PFSK-1 (cell line): Measurements from ENCODE around the gene EIF2S1.

ENCODE experiments used
- FOXP2 ChIP-seq: optimal IDR thresholded peaks from 2 replicates; pipeline ENCODE3; 2011; ENCODE audit warnings: borderline replicate concordance, control low read depth, inconsistent platforms; ENCODE audit not compliant: insufficient read depth; ENCODE audit errors: extremely low read length, extremely low read depth
- POLR2AphosphoS5 ChIP-seq: IDR thresholded peaks from 2 replicates; pipeline ENCODE4 v1.6.1; 2012; ENCODE audit warnings: low read depth, mild to moderate bottlenecking, control low read depth, low read length, moderate library complexity
- SIN3A ChIP-seq: IDR thresholded peaks from 2 replicates; pipeline ENCODE4 v1.6.1; 2012; ENCODE audit warnings: mild to moderate bottlenecking, low read length, moderate library complexity, borderline replicate concordance; ENCODE audit not compliant: insufficient read depth
- TAF1 ChIP-seq: IDR thresholded peaks from 2 replicates; pipeline ENCODE4 v1.6.1; 2012; ENCODE audit warnings: low read length, control low read depth, borderline replicate concordance; ENCODE audit not compliant: insufficient read depth
- TF ChIP-seq, protein P1 (sequence below), 2 experiments: IDR thresholded peaks; 2 replicates each; pipeline versions ENCODE4 v1.6.1 to v1.8.0; 2011 to 2012; ENCODE audit warnings: low read depth in 2 of 2, low read length in 2 of 2, control low read depth in 1 of 2, inconsistent platforms in 1 of 2, mild to moderate bottlenecking in 1 of 2, moderate library complexity in 1 of 2; ENCODE audit not compliant: insufficient read depth in 1 of 2

The EIF2S1 gene

GRCh38 chr14:67409461-67409860, 49.3 kb downstream of the EIF2S1 start:
- TF ChIP-seq, protein P1, sequence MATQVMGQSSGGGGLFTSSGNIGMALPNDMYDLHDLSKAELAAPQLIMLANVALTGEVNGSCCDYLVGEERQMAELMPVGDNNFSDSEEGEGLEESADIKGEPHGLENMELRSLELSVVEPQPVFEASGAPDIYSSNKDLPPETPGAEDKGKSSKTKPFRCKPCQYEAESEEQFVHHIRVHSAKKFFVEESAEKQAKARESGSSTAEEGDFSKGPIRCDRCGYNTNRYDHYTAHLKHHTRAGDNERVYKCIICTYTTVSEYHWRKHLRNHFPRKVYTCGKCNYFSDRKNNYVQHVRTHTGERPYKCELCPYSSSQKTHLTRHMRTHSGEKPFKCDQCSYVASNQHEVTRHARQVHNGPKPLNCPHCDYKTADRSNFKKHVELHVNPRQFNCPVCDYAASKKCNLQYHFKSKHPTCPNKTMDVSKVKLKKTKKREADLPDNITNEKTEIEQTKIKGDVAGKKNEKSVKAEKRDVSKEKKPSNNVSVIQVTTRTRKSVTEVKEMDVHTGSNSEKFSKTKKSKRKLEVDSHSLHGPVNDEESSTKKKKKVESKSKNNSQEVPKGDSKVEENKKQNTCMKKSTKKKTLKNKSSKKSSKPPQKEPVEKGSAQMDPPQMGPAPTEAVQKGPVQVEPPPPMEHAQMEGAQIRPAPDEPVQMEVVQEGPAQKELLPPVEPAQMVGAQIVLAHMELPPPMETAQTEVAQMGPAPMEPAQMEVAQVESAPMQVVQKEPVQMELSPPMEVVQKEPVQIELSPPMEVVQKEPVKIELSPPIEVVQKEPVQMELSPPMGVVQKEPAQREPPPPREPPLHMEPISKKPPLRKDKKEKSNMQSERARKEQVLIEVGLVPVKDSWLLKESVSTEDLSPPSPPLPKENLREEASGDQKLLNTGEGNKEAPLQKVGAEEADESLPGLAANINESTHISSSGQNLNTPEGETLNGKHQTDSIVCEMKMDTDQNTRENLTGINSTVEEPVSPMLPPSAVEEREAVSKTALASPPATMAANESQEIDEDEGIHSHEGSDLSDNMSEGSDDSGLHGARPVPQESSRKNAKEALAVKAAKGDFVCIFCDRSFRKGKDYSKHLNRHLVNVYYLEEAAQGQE (IDR thresholded peaks at IDR 0.05; ENCODE audit: insufficient read depth in 1 of 2, low read depth in 2 of 2, low read length in 2 of 2), result no peak
- TF ChIP-seq SIN3A (no peak), POLR2AphosphoS5 (no peak), TAF1 (no peak), FOXP2 (no peak)

DNA sequence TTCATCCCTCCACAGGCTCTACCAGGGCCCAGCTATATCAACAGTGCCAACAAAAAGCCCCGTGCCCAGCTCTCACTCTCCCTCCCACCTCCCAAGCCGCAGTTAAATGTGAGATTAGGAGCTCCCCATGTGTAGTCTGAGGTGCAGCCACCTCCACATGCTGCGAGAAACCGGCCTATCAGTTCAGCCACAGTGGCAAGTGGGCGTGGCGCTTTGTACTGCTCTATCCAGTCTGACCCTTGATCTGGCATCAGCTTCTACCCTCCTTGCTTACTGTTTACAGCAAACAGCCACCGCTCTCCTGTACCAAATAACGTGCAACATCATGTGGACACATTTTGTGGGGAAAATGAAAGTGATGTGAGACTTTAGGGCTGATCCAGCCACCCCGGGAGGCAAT, 50.2 kb downstream of the EIF2S1 start:
- TF ChIP-seq SIN3A (no peak), POLR2AphosphoS5 (no peak), FOXP2 (no peak), TAF1 (no peak)
- TF ChIP-seq, protein P1 (IDR thresholded peaks at IDR 0.05; ENCODE audit: insufficient read depth in 1 of 2, low read depth in 2 of 2, low read length in 2 of 2), result no peak

DNA sequence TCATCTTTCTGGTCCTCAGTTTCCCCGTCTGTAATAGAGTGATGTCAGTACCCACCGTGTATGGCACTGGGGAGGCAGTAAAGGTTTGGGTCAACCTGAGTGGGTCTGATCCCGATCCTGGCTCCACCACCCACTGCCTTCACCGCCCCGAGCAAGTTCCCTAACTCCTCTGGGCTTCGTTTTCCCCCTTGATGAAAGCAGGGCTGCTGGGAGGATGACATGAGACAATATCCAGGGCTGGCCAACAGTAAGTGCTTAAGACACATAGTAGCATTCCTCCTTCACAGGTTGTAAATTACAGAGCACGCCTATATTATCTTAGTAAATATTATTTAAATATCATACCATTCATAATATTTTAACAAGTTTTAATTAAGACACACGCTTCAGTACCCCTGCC, 51.2 kb downstream of the EIF2S1 start:
- TF ChIP-seq, protein P1 (IDR thresholded peaks at IDR 0.05; ENCODE audit: insufficient read depth in 1 of 2, low read depth in 2 of 2, low read length in 2 of 2), result no peak
- no peak for TF ChIP-seq POLR2AphosphoS5
- no peak for TF ChIP-seq TAF1
- no peak for TF ChIP-seq FOXP2

- TF ChIP-seq, protein P1 (IDR thresholded peaks at IDR 0.05; ENCODE audit: insufficient read depth in 1 of 2, low read depth in 2 of 2, low read length in 2 of 2), result no peak
- no peak for TF ChIP-seq FOXP2
Measured at GRCh38 chr14:67411820-67412421, 51.8 kb downstream of the EIF2S1 start, which contains the start of gene PLEK2. TSS of gene PLEK2 (minus strand) at chr14:67412165. CDS start at chr14:67412059, 106 bp downstream.
